Bronchial epithelial cell (primary cell): ENCODE results near the gene NHLH1. TPM values are rescaled to one million over a fixed set of nuclear protein-coding genes. Genes with fewer than 3 reads are reported as not detected.
"Not testable (repeated sequence)": the region's sequence is repeated elsewhere in the genome, so short reads cannot be mapped to it uniquely, and the experiment has no call there.

ENCODE experiments used
- DNase-seq: peaks from one replicate; pipeline ENCODE4 v3.0.0-alpha.2; 2010; ENCODE audit warnings: low read depth
- FAIRE-seq: peaks from 2 replicates; lab custom pipeline; 2011; peaks lifted over from hg19 to GRCh38; lab: Jason Lieb, UNC
- H3K27me3 ChIP-seq: 2 replicates; pipeline ENCODE4 v1.5.1; 2011; ENCODE audit warnings: low read length; ENCODE audit not compliant: control insufficient read depth, insufficient read depth
- H3K36me3 ChIP-seq: 2 replicates; pipeline ENCODE4 v1.5.1; 2011; ENCODE audit warnings: low read length; ENCODE audit not compliant: control insufficient read depth, insufficient read depth
- H3K4me3 ChIP-seq: 2 replicates; pipeline ENCODE4 v1.5.1; 2011; ENCODE audit warnings: mild to moderate bottlenecking, low read depth, low read length, control low read depth
- CTCF ChIP-seq: IDR thresholded peaks from 2 replicates; pipeline ENCODE4 v1.5.1; 2011; ENCODE audit warnings: mild to moderate bottlenecking, moderate library complexity, low read length, control low read depth, inconsistent platforms; ENCODE audit not compliant: insufficient read depth, severe bottlenecking
- total RNA-seq: library from RNA; depleted of rRNA; stranded (reverse); fragments of >200 nt; gene quantifications from 2 replicates; pipeline ENCODE4 v1.2.1, GENCODE V29; 2014

Gene NHLH1
- total RNA-seq, 1 donor from 2014 or later = not detected

- FAIRE-seq (no peak), DNase-seq (no peak)
- Histone ChIP-seq H3K36me3 (no peaks in the 10 kb centered on the region), H3K27me3 (peaks cover 3% of the 10 kb centered on the region), H3K4me3 (no peak overlapping the region)
- no peak for TF ChIP-seq CTCF
Observed at GRCh38 chr1:160373696-160374095, 6.8 kb downstream of the NHLH1 start.

GRCh38 chr1:160374306-160375110 lies 7.6 kb downstream of the NHLH1 start:
- FAIRE-seq (peak; percentile 79), DNase-seq (peak; percentile 44)
- no peaks in the 10 kb centered on the region for H3K36me3 ChIP-seq

GRCh38 chr1:160375788-160376524 lies 9.1 kb downstream of the NHLH1 start:
- no peaks in the 10 kb centered on the region for H3K36me3 ChIP-seq
- FAIRE-seq = peak; percentile 82
- no peak for DNase-seq
- no peak for TF ChIP-seq CTCF
- no peak overlapping the region for H3K4me3 ChIP-seq
- peaks cover 3% of the 10 kb centered on the region for H3K27me3 ChIP-seq

More at GRCh38 chr1:160374306-160375110, 7.6 kb downstream of the NHLH1 start:
- TF ChIP-seq CTCF = no peak
- no peak overlapping the region for H3K4me3 ChIP-seq
- H3K27me3 ChIP-seq = peaks cover 3% of the 10 kb centered on the region

- FAIRE-seq (no peak), DNase-seq (peak; percentile 64)
- H3K27me3 ChIP-seq = peaks cover 3% of the 10 kb centered on the region
- TF ChIP-seq CTCF = peak; percentile 91
- H3K36me3 ChIP-seq = no peaks in the 10 kb centered on the region
- no peak overlapping the region for H3K4me3 ChIP-seq
Observed at GRCh38 chr1:160376525-160377131, 9.8 kb downstream of the NHLH1 start.

GRCh38 chr1:160377585-160378206 lies 10.8 kb downstream of the NHLH1 start:
- peak; percentile 63 for DNase-seq
- no peaks in the 10 kb centered on the region for H3K36me3 ChIP-seq

GRCh38 chr1:160384812-160385211 lies 17.9 kb downstream of the NHLH1 start:
- not testable (repeated sequence) for H3K36me3 ChIP-seq, H3K27me3 ChIP-seq, DNase-seq, FAIRE-seq, H3K4me3 ChIP-seq

More at GRCh38 chr1:160377585-160378206, 10.8 kb downstream of the NHLH1 start:
- peaks cover 3% of the 10 kb centered on the region for H3K27me3 ChIP-seq
- FAIRE-seq = no peak
- TF ChIP-seq CTCF = no peak
- H3K4me3 ChIP-seq = no peak overlapping the region

GRCh38 chr1:160388406-160388805 lies 21.5 kb downstream of the NHLH1 start:
- not testable (repeated sequence) for H3K4me3 ChIP-seq, DNase-seq, H3K36me3 ChIP-seq, H3K27me3 ChIP-seq, FAIRE-seq
